NCI-H128 (cell line): ENCODE results near the gene HOXD4.

ENCODE experiments used
- DNase-seq: peaks from one replicate; lab custom pipeline; 2025; ENCODE audit not compliant: unreplicated experiment; lab: John Stamatoyannopoulos, UW

The HOXD4 gene

GRCh38 chr2:176114120-176114929 lies 37.0 kb upstream of the HOXD4 start:
- DNase-seq: no peak

- DNase-seq: no peak
These were observed 36.3 kb upstream of the HOXD4 start for GRCh38 chr2:176114930-176115625.

- DNase-seq: no peak
These were observed 35.2 kb upstream of the HOXD4 start, which contains the start of gene HOXD10 for GRCh38 chr2:176115883-176116813. TSS of gene HOXD10 (plus strand) at chr2:176116778. CDS start at chr2:176116834, 56 bp downstream.

DNA sequence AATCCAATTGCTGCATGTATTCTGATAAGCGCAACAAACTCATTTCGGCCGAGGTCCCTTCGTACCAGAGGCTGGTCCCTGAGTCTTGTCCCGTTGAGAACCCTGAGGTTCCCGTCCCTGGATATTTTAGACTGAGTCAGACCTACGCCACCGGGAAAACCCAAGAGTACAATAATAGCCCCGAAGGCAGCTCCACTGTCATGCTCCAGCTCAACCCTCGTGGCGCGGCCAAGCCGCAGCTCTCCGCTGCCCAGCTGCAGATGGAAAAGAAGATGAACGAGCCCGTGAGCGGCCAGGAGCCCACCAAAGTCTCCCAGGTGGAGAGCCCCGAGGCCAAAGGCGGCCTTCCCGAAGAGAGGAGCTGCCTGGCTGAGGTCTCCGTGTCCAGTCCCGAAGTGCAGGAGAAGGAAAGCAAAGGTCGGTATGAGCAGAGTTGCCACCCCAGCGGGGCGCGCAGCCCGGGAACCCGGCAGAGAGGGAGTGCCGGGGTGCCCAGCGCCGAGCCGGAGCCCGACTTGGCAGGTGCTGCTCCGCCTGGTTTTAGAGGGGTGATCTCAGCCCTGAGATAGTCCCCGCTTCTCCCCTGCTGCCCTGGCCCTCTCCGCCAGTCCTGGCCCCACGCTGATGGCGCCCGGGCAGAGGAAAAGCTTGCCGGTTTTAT lies 34.1 kb upstream of the HOXD4 start:
- DNase-seq: no peak

GRCh38 chr2:176117823-176118371 lies 33.5 kb upstream of the HOXD4 start:
- no peak for DNase-seq

- no peak for DNase-seq
These were observed 32.6 kb upstream of the HOXD4 start for GRCh38 chr2:176118601-176119339.

- DNase-seq: no peak
These were observed 30.8 kb upstream of the HOXD4 start for GRCh38 chr2:176120364-176121189.

- DNase-seq: no peak
These were observed 29.9 kb upstream of the HOXD4 start for GRCh38 chr2:176121190-176122051.

DNA sequence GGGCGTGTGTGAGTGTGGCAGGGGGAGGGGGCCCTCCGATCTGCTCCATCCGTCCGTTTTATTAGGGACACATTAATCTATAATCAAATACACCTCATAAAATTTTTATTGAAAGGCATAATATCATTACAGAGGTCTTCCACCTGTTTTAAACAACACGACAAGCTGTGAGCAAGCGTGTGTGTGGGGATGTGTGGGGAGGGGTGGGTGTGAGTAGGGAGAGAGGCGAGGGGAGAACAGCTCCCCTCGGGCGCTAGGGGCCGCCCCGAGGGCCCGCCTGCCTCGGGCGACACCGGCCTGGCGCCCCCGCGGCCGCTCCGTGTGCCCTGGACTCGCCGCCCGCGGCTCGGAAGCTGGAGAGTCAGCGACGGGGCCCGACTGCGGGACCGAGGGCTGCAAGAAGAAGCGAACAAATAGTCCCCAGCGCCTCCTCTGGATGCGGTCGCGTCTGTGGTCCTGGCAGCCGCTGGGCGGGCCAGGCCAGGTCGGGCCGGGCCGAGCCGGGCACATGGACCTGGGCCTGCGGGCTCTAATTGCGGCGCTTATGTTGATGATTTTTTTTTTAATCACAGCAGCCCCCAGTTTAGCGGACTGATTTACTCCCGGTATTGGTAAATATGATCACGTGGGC lies 29.2 kb upstream of the HOXD4 start:
- DNase-seq: no peak

DNA sequence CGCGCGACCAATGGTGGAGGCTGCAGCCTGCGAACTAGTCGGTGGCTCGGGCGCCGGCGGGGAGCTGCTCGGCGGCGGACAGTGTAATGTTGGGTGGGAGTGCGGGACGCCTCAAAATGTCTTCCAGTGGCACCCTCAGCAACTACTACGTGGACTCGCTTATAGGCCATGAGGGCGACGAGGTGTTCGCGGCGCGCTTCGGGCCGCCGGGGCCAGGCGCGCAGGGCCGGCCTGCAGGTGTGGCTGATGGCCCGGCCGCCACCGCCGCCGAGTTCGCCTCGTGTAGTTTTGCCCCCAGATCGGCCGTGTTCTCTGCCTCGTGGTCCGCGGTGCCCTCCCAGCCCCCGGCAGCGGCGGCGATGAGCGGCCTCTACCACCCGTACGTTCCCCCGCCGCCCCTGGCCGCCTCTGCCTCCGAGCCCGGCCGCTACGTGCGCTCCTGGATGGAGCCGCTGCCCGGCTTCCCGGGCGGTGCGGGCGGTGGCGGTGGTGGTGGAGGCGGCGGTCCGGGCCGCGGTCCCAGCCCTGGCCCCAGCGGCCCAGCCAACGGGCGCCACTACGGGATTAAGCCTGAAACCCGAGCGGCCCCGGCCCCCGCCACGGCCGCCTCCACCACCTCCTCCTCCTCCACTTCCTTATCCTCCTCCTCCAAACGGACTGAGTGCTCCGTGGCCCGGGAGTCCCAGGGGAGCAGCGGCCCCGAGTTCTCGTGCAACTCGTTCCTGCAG lies 28.5 kb upstream of the HOXD4 start, which contains the start of gene HOXD9:
TSS of gene HOXD9 (plus strand) at position 37 of the 728 bp plus-strand sequence. CDS start at position 87, 50 bp downstream.
- no peak for DNase-seq

DNA sequence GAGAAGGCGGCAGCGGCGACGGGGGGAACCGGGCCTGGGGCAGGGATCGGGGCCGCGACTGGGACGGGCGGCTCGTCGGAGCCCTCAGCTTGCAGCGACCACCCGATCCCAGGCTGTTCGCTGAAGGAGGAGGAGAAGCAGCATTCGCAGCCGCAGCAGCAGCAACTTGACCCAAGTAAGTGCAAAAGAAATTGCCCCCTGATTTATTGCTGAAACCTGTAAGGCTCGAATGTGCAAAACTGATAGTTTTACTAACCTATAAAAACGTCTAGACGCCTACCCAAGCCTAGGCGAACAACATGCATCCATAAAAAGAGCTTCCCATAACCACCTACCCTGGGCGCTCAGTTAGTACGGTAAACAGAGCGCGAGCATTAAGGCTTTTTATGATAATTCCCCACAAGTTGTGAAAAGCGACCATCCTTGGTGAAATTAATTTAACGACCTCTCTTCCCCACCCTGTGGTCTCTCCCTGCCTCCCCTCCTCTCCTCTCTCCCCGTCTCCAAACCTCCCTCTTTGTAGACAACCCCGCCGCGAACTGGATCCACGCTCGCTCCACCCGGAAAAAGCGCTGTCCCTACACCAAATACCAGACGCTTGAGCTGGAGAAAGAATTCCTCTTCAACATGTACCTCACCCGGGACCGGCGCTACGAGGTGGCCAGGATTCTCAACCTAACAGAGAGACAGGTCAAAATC lies 27.8 kb upstream of the HOXD4 start:
- no peak for DNase-seq

DNA sequence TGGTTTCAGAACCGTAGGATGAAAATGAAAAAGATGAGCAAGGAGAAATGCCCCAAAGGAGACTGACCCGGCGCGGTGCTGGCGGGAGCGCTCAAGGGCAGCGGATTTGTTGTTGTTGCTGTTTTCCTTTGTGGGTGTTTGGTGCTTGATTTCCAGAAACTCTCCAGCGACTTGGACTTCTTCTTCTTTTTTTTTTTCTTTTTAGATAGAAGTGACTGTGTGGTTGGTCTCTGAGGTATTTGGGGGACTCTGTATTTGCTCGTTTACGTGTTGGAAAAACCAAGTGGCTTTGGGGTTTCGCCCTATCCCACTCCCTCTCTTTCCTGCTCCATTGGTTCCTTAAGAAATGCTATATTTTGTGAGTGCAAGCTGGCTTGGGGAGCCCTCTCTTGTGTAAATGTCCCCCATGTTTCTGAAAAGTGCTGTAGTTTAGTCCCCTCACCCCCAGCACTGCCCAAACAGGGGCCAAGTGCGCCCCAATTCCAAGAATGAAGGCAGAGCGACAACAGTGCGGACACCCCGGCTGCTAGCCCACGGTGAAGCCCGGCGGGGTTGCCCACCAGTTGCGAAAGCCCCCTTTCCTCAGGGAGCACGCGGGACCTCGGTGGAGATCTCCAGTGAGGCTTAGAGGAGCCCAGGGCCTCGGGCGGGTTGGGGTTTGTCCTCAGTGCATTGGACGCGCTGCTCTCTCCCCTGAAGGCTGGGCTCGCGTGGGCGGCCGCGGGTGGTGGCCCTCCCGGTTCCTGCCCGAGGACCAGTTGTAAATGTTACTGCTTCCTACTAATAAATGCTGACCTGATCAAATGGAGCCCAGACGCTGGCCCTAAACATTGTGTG lies 27.0 kb upstream of the HOXD4 start:
- DNase-seq: no peak

DNA sequence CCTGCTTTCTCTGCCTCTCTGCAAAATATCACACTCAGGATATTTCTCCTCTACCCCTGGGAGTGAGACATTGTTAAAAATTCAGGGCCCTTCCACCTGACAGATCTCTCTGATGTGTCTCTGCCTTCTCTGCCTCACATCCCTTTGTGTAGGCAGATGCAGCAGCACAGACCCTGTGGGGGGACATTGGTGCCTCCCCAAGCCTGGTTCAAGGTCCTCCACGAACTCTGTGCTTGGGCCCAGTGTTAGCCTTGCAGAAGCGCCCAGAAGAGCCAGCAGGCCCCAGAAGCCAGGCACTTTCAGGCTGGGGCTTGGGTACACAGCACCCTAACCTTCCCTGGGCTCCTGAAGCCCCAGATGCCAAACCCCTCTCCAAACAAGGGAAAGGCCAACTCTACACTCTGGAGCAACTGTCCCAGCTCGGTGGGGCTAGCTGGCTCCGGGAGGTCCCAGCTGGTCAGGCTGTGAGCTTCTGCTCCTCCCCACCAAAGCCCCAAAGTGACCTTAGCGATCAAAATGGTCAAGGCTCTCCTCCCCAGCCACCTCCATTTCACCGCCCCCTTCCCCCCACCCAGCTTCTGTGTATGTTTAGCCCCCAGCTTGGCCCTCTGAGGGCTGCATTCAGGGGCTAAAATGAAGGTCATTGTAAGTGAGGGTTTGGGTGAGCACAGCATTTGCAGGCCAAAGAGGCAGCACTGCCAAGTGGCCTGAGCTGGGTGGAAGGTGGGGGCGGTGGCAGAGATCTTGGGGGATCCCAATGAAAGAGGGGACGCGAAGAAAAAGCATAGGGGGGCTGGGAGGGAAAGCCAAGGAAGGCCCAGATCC lies 26.2 kb upstream of the HOXD4 start:
- DNase-seq: no peak

- no peak for DNase-seq
These were observed 25.6 kb upstream of the HOXD4 start for GRCh38 chr2:176125772-176126054.
